Myocyte (in vitro differentiated cells): Measurements from ENCODE around the gene USP26. TPM values are rescaled to one million over a fixed set of nuclear protein-coding genes. Genes with fewer than 3 reads are reported as not detected.
"Not testable (repeated sequence)": the region's sequence is repeated elsewhere in the genome, so short reads cannot be mapped to it uniquely, and the experiment has no call there.

Experiments
- DNase-seq: peaks from one replicate; pipeline ENCODE4 v3.0.0-alpha.2; 2012; ENCODE audit warnings: low read depth
- polyA plus RNA-seq: library from polyadenylated mRNA; unstranded; fragments of >200 nt; gene quantifications from one replicate; pipeline ENCODE4 v1.2.1, GENCODE V29; 2012; ENCODE audit warnings: missing spikeins
- total RNA-seq: library from RNA; depleted of rRNA; stranded (reverse); fragments of >200 nt; gene quantifications from 2 replicates; pipeline ENCODE4 v1.2.3, GENCODE V29; 2014

USP26 gene
- total RNA-seq = not detected in 2 replicates
- polyA plus RNA-seq = not detected

- no peak for DNase-seq
Measured at GRCh38 chrX:133097031-133097430, at the start of gene USP26. Gene USP26 (minus strand): TSS chrX:133097109. CDS start chrX:133028220, 68,889 bp downstream.

GRCh38 chrX:133134282-133134681, 37.4 kb upstream of the USP26 start:
- DNase-seq = no peak

GRCh38 chrX:133120406-133120805, 23.5 kb upstream of the USP26 start:
- no peak for DNase-seq

- no peak for DNase-seq
Measured at GRCh38 chrX:133094098-133094731, 2.7 kb downstream of the USP26 start.

GRCh38 chrX:133090236-133090809, 6.6 kb downstream of the USP26 start:
- DNase-seq = no peak

GRCh38 chrX:133089411-133089810, 7.5 kb downstream of the USP26 start:
- DNase-seq = no peak

GRCh38 chrX:133085785-133086184, 11.1 kb downstream of the USP26 start:
- DNase-seq = no peak

GRCh38 chrX:133085056-133085455, 11.9 kb downstream of the USP26 start:
- not testable (repeated sequence) for DNase-seq

- no peak for DNase-seq
Measured at GRCh38 chrX:133083899-133084298, 13.0 kb downstream of the USP26 start.

- DNase-seq = no peak
Measured at GRCh38 chrX:133081990-133082389, 14.9 kb downstream of the USP26 start.

- not testable (repeated sequence) for DNase-seq
Measured at GRCh38 chrX:133077856-133078255, 19.1 kb downstream of the USP26 start.

- no peak for DNase-seq
Measured at GRCh38 chrX:133072566-133072965, 24.3 kb downstream of the USP26 start.

- DNase-seq = no peak
Measured at GRCh38 chrX:133068461-133068860, 28.4 kb downstream of the USP26 start.

- no peak for DNase-seq
Measured at GRCh38 chrX:133056341-133056740, 40.6 kb downstream of the USP26 start.

- no peak for DNase-seq
Measured at GRCh38 chrX:133054761-133055405, 42.0 kb downstream of the USP26 start.

- no peak for DNase-seq
Measured at GRCh38 chrX:133053861-133054598, 42.9 kb downstream of the USP26 start.

GRCh38 chrX:133048751-133049150, 48.2 kb downstream of the USP26 start:
- DNase-seq = no peak

- DNase-seq = no peak
Measured at GRCh38 chrX:133046601-133047000, 50.3 kb downstream of the USP26 start.

GRCh38 chrX:133045986-133046385, 50.9 kb downstream of the USP26 start:
- DNase-seq = no peak

- not testable (repeated sequence) for DNase-seq
Measured at GRCh38 chrX:133044145-133044786, 52.6 kb downstream of the USP26 start.

- no peak for DNase-seq
Measured at GRCh38 chrX:133042260-133042659, 54.6 kb downstream of the USP26 start.
